Adrenal gland (tissue), 5 donors: ENCODE measurements around the gene ITGA2B.

Experiments
- CTCF ChIP-seq, 6 experiments: fragments of 450-650 bp in 4 of 6; fragments of 200-600 bp in 2 of 6; sonication (generic) in 1 of 6; IDR thresholded peaks; 1 replicate in 5 of 6; 2 replicates in 1 of 6; pipeline versions ENCODE4 v1.5.1 to v1.8.0; 2016 to 2021; ENCODE audit warnings: antibody characterized with exemption in 6 of 6, mild to moderate bottlenecking in 2 of 6, moderate library complexity in 1 of 6
- POLR2A ChIP-seq, 2 donors: fragments of 450-650 bp; IDR thresholded peaks; one replicate each; pipeline ENCODE4 v1.6.1; 2017; ENCODE audit warnings: antibody characterized with exemption in 2 of 2, mild to moderate bottlenecking in 2 of 2, moderate library complexity in 1 of 2
- donor health status: DM: no; HTN: no; CAD: no.

GRCh38 chr17:44382917-44383316, 6.5 kb downstream of the ITGA2B start:
- TF ChIP-seq CTCF (IDR thresholded peaks at IDR 0.05) (no peak), POLR2A (IDR thresholded peaks at IDR 0.05) (no peak)
